ENCODE data around the gene LMTK2. TPM values are rescaled to one million over a fixed set of nuclear protein-coding genes. Genes with fewer than 3 reads are reported as not detected.

LMTK2 gene
- total and polyA plus RNA-seq, 3 donors from 2014 or later, result 16.1 to 36.1 (median 35.5) TPM

GRCh38 chr7:98221611-98222532, 115.2 kb downstream of the LMTK2 start:
- no peaks in the 10 kb centered on the region for H3K36me3 ChIP-seq (ENCODE audit: low read depth, missing control alignments)
- DNase-seq, result no peak

GRCh38 chr7:98222533-98223195, 116.0 kb downstream of the LMTK2 start:
- DNase-seq, result no peak
- Histone ChIP-seq H3K9me3 (no peaks in the 10 kb centered on the region), H3K36me3 (ENCODE audit: low read depth, missing control alignments) (no peaks in the 10 kb centered on the region), H3K4me3 (no peak overlapping the region), H3K4me1 (no peaks in the 10 kb centered on the region), H3K27me3 (no peaks in the 10 kb centered on the region), H3K27ac (no peak overlapping the region)
- WGBS, 2 donors, result 97 to 100% methylated on average over 1 to 30 of the region's 30 CpGs
- no peak for TF ChIP-seq CTCF (IDR thresholded peaks at IDR 0.05)
- TF ChIP-seq POLR2A (IDR thresholded peaks at IDR 0.05), result no peak
- intact Hi-C loops (cut with DNase I; ENCODE audit: low total_unique reads), result no loop called here

More at GRCh38 chr7:98221611-98222532, 115.2 kb downstream of the LMTK2 start:
- Histone ChIP-seq H3K4me1 (no peaks in the 10 kb centered on the region), H3K4me3 (no peak overlapping the region), H3K9me3 (no peaks in the 10 kb centered on the region), H3K27me3 (no peaks in the 10 kb centered on the region), H3K27ac (no peak overlapping the region)
- 94 to 98% methylated on average over 20 to 34 of the region's 34 CpGs for WGBS, 2 donors
- intact Hi-C loops (cut with DNase I; ENCODE audit: low total_unique reads), result no loop called here
- no peak for TF ChIP-seq CTCF (IDR thresholded peaks at IDR 0.05)

GRCh38 chr7:98223351-98223897, 116.8 kb downstream of the LMTK2 start:
- DNase-seq, result no peak
- TF ChIP-seq CTCF (IDR thresholded peaks at IDR 0.05) (no peak), POLR2A (IDR thresholded peaks at IDR 0.05) (no peak)
- Histone ChIP-seq H3K27me3 (no peaks in the 10 kb centered on the region), H3K4me3 (no peak overlapping the region), H3K9me3 (no peaks in the 10 kb centered on the region), H3K4me1 (no peaks in the 10 kb centered on the region), H3K36me3 (ENCODE audit: low read depth, missing control alignments) (no peaks in the 10 kb centered on the region), H3K27ac (no peak overlapping the region)
- intact Hi-C loops (cut with DNase I; ENCODE audit: low total_unique reads), result no loop called here
- 84 to 92% methylated on average over 11 to 15 of the region's 15 CpGs for WGBS, 2 donors

- TF ChIP-seq POLR2A (IDR thresholded peaks at IDR 0.05), result no peak
- TF ChIP-seq CTCF (IDR thresholded peaks at IDR 0.05), result no peak
- intact Hi-C loops (cut with DNase I; ENCODE audit: low total_unique reads), result no loop called here
- H3K4me3 ChIP-seq, result no peak overlapping the region
- H3K27ac ChIP-seq, result no peak overlapping the region
- no peaks in the 10 kb centered on the region for H3K4me1 ChIP-seq
- H3K9me3 ChIP-seq, result no peaks in the 10 kb centered on the region
- WGBS, 2 donors, result 63 to 83% methylated on average over 1 to 19 of the region's 21 CpGs
- H3K27me3 ChIP-seq, result no peaks in the 10 kb centered on the region
- no peaks in the 10 kb centered on the region for H3K36me3 ChIP-seq (ENCODE audit: low read depth, missing control alignments)
- DNase-seq, result no peak
Observed at GRCh38 chr7:98223898-98224700, 117.4 kb downstream of the LMTK2 start.
